IPS-20b (cell line): Measurements from ENCODE around the gene DKC1.
"Not testable (repeated sequence)": the region's sequence is repeated elsewhere in the genome, so short reads cannot be mapped to it uniquely, and the experiment has no call there.

Experiments used
- H3K27ac ChIP-seq: one replicate; pipeline ENCODE4 v1.5.1; 2013; ENCODE audit warnings: low read length
- H3K27me3 ChIP-seq: 2 replicates; pipeline ENCODE4 v1.6.1; 2013; ENCODE audit warnings: mild to moderate bottlenecking, low read length, inconsistent platforms; ENCODE audit not compliant: insufficient read depth
- H3K36me3 ChIP-seq: 2 replicates; pipeline ENCODE4 v1.6.1; 2013; ENCODE audit warnings: low read depth, mild to moderate bottlenecking, inconsistent platforms, low read length, moderate library complexity; ENCODE audit not compliant: insufficient read depth
- H3K4me1 ChIP-seq: 2 replicates; pipeline ENCODE4 v1.6.1; 2013; ENCODE audit warnings: mild to moderate bottlenecking, control low read depth, inconsistent platforms, low read length, moderate library complexity; ENCODE audit not compliant: insufficient read depth
- H3K4me3 ChIP-seq: 2 replicates; pipeline ENCODE4 v1.5.1; 2013; ENCODE audit warnings: mild to moderate bottlenecking, low read length, inconsistent platforms
- H3K9ac ChIP-seq: 2 replicates; pipeline ENCODE4 v1.6.1; 2013; ENCODE audit warnings: low read depth, mild to moderate bottlenecking, inconsistent platforms, low read length, moderate library complexity
- H3K9me3 ChIP-seq: 2 replicates; pipeline ENCODE4 v1.6.1; 2013; ENCODE audit warnings: mild to moderate bottlenecking, low read depth, low read length, inconsistent platforms; ENCODE audit not compliant: insufficient read depth

DKC1 gene

GRCh38 chrX:154813801-154814200, 51.1 kb downstream of the DKC1 start:
- Histone ChIP-seq H3K36me3 (no peaks in the 10 kb centered on the region), H3K27me3 (no peaks in the 10 kb centered on the region), H3K4me3 (no peak overlapping the region), H3K4me1 (peaks cover 9% of the 10 kb centered on the region; the same call in 1 of the 2 replicates), H3K9me3 (no peaks in the 10 kb centered on the region; the same call in 1 of the 2 replicates), H3K27ac (no peak overlapping the region), H3K9ac (no peak overlapping the region)

- no peaks in the 10 kb centered on the region; the same call in 1 of the 2 replicates for H3K9me3 ChIP-seq
- no peak overlapping the region for H3K27ac ChIP-seq
- no peaks in the 10 kb centered on the region for H3K36me3 ChIP-seq
- H3K4me1 ChIP-seq = peaks cover 5% of the 10 kb centered on the region; the same call in 1 of the 2 replicates
- H3K4me3 ChIP-seq = no peak overlapping the region
- no peaks in the 10 kb centered on the region for H3K27me3 ChIP-seq
- no peak overlapping the region for H3K9ac ChIP-seq
Measured at GRCh38 chrX:154815274-154815818, 52.7 kb downstream of the DKC1 start.

- H3K27ac ChIP-seq, H3K36me3 ChIP-seq, H3K9me3 ChIP-seq, H3K4me3 ChIP-seq, H3K27me3 ChIP-seq, H3K9ac ChIP-seq: not testable (repeated sequence)
- peaks cover 15% of the 10 kb centered on the region; the same call in 1 of the 2 replicates for H3K4me1 ChIP-seq
Measured at GRCh38 chrX:154816326-154816898, 53.7 kb downstream of the DKC1 start.

- not testable (repeated sequence) for H3K27ac ChIP-seq, H3K27me3 ChIP-seq, H3K36me3 ChIP-seq, H3K9ac ChIP-seq, H3K9me3 ChIP-seq, H3K4me3 ChIP-seq
- H3K4me1 ChIP-seq = peaks cover 19% of the 10 kb centered on the region
Measured at GRCh38 chrX:154817048-154817618, 54.5 kb downstream of the DKC1 start.

- peaks cover 16% of the 10 kb centered on the region for H3K4me1 ChIP-seq
- H3K36me3 ChIP-seq = no peaks in the 10 kb centered on the region
- no peaks in the 10 kb centered on the region for H3K27me3 ChIP-seq
- peak overlapping the region; percentile 13; the same call in 1 of the 2 replicates for H3K4me3 ChIP-seq
- no peak overlapping the region for H3K27ac ChIP-seq
- H3K9ac ChIP-seq = peak overlapping the region; percentile 30; the same call in 1 of the 2 replicates
- H3K9me3 ChIP-seq = no peaks in the 10 kb centered on the region; the same call in 1 of the 2 replicates
Measured at GRCh38 chrX:154818916-154819770, 56.5 kb downstream of the DKC1 start.

GRCh38 chrX:154819771-154820341, 57.2 kb downstream of the DKC1 start:
- Histone ChIP-seq H3K4me1 (peaks cover 16% of the 10 kb centered on the region), H3K36me3 (no peaks in the 10 kb centered on the region), H3K9ac (peak overlapping the region; percentile 30; the same call in 1 of the 2 replicates), H3K27ac (peak overlapping the region; percentile 63), H3K4me3 (peak overlapping the region; percentile 38; the same call in 1 of the 2 replicates), H3K9me3 (no peaks in the 10 kb centered on the region; the same call in 1 of the 2 replicates), H3K27me3 (no peaks in the 10 kb centered on the region)

GRCh38 chrX:154821523-154821922, 58.9 kb downstream of the DKC1 start:
- no peak overlapping the region for H3K9ac ChIP-seq

GRCh38 chrX:154822029-154822428, 59.4 kb downstream of the DKC1 start:
- Histone ChIP-seq H3K9me3 (no peaks in the 10 kb centered on the region; the same call in 1 of the 2 replicates), H3K36me3 (no peaks in the 10 kb centered on the region), H3K4me3 (peak overlapping the region; percentile 30; the same call in 1 of the 2 replicates), H3K4me1 (peaks cover 16% of the 10 kb centered on the region), H3K27ac (no peak overlapping the region), H3K27me3 (no peaks in the 10 kb centered on the region), H3K9ac (no peak overlapping the region)

More at GRCh38 chrX:154821523-154821922, 58.9 kb downstream of the DKC1 start:
- H3K9me3 ChIP-seq = no peaks in the 10 kb centered on the region; the same call in 1 of the 2 replicates
- H3K27me3 ChIP-seq = no peaks in the 10 kb centered on the region
- peak overlapping the region; percentile 30; the same call in 1 of the 2 replicates for H3K4me3 ChIP-seq
- no peaks in the 10 kb centered on the region for H3K36me3 ChIP-seq
- peaks cover 16% of the 10 kb centered on the region for H3K4me1 ChIP-seq
- peak overlapping the region; percentile 63 for H3K27ac ChIP-seq

GRCh38 chrX:154824638-154825037, 62.0 kb downstream of the DKC1 start:
- no peak overlapping the region for H3K9ac ChIP-seq
- H3K27me3 ChIP-seq = no peaks in the 10 kb centered on the region
- H3K4me3 ChIP-seq = no peak overlapping the region
- no peaks in the 10 kb centered on the region for H3K36me3 ChIP-seq
- peaks cover 16% of the 10 kb centered on the region for H3K4me1 ChIP-seq
- no peak overlapping the region for H3K27ac ChIP-seq
- H3K9me3 ChIP-seq = no peaks in the 10 kb centered on the region

- H3K9me3 ChIP-seq, H3K9ac ChIP-seq, H3K27ac ChIP-seq, H3K4me3 ChIP-seq, H3K36me3 ChIP-seq, H3K27me3 ChIP-seq: not testable (repeated sequence)
- H3K4me1 ChIP-seq = peaks cover 12% of the 10 kb centered on the region
Measured at GRCh38 chrX:154825586-154825985, 62.9 kb downstream of the DKC1 start.
